Uterus (tissue), 2 donors: ENCODE results near the gene HMSD.

ENCODE experiments used
- POLR2A ChIP-seq, 2 donors: fragments of 450-650 bp; IDR thresholded peaks; one replicate each; pipeline ENCODE4 v1.6.1; 2016; ENCODE audit warnings: antibody characterized with exemption in 2 of 2, mild to moderate bottlenecking in 1 of 2, moderate library complexity in 1 of 2
- TF ChIP-seq, protein P1 (sequence below), 4 experiments: fragments of 200-600 bp in 2 of 4; fragments of 450-650 bp in 2 of 4; sonication (generic) in 2 of 4; IDR thresholded peaks; one replicate each; pipeline ENCODE4 v1.5.1; 2016 to 2019; ENCODE audit warnings: antibody characterized with exemption in 4 of 4, mild to moderate bottlenecking in 2 of 4, moderate library complexity in 1 of 4

- TF ChIP-seq, protein P1, sequence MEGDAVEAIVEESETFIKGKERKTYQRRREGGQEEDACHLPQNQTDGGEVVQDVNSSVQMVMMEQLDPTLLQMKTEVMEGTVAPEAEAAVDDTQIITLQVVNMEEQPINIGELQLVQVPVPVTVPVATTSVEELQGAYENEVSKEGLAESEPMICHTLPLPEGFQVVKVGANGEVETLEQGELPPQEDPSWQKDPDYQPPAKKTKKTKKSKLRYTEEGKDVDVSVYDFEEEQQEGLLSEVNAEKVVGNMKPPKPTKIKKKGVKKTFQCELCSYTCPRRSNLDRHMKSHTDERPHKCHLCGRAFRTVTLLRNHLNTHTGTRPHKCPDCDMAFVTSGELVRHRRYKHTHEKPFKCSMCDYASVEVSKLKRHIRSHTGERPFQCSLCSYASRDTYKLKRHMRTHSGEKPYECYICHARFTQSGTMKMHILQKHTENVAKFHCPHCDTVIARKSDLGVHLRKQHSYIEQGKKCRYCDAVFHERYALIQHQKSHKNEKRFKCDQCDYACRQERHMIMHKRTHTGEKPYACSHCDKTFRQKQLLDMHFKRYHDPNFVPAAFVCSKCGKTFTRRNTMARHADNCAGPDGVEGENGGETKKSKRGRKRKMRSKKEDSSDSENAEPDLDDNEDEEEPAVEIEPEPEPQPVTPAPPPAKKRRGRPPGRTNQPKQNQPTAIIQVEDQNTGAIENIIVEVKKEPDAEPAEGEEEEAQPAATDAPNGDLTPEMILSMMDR (IDR thresholded peaks at IDR 0.05), result no peak
- no peak for TF ChIP-seq POLR2A (IDR thresholded peaks at IDR 0.05)
Observed at GRCh38 chr18:63956755-63957154, 7.7 kb downstream of the HMSD start.
